DMS53 (cell line): ENCODE measurements around the gene CD300C.
A peak's percentile ranks its signal among the peaks of the same experiment; 100 is the strongest.
"Not testable (repeated sequence)": the region's sequence is repeated elsewhere in the genome, so short reads cannot be mapped to it uniquely, and the experiment has no call there.

Experiments used
- DNase-seq: peaks from one replicate; lab custom pipeline; 2025; lab: John Stamatoyannopoulos, UW

CD300C gene

DNA sequence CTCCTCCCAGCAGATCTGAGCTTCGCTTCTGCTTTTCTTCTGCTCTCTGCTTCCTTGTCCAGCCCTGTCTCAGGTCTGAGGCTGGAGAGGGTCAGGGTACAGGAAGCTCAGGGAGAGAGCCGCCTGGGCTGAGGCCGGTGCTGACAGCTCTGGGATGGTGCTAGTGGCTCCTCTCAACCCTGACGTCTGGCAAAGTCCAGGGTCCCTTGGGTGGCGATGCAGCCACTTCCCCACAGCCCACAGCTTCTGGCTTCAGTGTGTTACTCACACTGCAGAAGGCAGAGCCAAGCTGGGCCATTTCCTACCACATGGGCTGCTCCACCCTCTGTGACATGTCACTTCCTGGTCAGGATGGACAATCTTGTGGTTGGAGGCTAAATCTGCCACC lies at the start of gene CD300C:
Gene CD300C (minus strand): TSS at position 273 of the 388 bp plus-strand sequence. CDS start 333 bp downstream, outside the sequence.
- peak; percentile 34 for DNase-seq

DNA sequence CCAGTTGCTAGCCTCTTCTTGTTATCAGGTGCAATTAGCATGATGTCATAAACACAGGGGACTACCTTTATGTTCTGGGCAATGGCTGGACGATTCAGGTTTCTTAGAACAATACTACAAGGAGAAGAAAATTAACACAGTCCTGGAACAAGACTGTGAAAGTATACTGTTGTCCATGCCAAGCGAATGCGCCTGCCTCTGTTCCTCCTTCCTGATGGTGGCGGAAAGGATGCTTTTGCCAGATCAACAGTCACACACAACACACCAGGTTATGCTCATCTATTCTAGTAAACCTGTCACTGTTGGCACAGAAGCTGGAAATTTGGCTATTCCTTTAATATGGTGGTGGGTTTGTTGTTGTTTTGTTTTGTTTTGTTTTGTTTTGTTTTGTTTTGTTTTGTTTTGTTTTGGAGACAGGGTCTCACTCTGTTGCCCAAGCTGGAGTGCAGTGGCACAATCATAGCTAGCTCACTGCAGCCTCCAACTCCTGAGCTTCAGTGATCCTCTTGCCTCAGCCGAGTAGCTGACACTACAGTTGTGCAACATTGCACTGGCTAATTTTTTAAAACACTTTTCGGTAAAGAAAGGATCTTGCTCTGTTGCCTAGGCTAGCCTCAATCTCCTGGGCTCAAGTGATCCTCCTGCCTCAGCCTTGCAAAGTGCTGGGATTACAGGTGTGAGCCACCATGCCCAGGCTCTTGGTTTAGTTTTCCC lies 49.3 kb upstream of the CD300C start:
- DNase-seq, result no peak

DNA sequence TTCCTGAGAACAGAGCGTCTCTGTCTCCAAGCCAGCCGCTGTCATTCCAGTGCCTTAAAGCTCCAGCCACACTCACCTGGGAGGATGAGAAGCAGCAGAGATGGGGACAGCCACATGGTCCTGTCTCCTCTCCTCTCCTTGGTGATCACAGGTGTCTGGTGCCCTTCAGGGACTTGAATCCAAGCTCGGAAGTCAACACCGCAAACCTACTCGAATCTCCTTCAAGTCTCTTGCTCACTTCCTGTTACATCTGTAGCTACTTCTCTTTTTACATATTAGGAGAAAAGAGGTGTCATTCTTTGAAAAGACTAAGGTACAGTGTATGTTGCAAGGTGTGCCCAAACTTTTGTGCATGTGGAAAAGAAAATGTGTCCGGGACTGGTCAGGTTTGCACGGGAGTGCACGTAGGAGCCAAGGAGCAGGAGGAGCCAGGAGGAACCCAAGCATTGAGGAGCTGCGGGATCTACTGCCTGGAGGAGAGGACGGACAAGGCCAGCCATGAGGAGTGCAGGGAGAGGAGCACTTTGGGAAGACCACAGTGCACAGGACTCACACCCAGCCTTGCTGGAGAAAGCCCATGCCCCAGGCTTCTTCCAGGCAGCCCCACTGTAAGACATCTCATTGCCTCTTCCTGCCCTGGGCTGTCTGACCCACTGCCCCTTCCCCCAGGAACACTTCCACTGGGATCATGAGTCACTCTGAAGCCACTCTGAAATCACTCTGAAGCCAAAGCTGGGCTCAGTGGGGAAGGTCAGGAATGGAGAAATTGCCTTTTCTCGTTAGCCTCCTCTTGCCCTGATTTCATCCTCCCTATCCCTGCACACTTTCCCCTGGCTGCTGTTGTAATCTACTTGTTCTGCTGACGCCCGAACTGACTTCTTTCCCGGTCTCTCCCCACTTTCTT lies 46.4 kb upstream of the CD300C start, which contains the start of gene CD300LD:
Gene CD300LD (minus strand): TSS at position 197 of the 904 bp plus-strand sequence. CDS start 81 bp downstream, at position 116.
- DNase-seq, result no peak

DNA sequence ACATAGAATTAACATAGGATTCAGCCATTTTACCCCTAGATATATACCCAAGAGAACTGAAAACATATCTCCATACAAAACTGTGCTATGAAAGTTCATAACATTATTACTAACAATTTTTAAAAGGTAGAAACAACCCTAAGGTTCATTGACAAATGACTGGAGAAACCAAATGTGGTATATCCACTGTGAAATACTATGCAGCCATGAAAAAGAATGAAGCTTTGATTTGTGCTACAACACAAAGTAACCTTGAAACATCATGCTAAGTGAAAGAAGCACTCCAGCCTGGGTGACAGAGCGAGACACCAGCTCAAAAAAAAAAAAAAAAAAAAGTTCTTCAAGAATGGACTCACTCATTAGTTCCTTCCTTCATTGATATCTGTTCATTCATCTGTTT lies 45.6 kb upstream of the CD300C start:
- DNase-seq, result no peak

DNA sequence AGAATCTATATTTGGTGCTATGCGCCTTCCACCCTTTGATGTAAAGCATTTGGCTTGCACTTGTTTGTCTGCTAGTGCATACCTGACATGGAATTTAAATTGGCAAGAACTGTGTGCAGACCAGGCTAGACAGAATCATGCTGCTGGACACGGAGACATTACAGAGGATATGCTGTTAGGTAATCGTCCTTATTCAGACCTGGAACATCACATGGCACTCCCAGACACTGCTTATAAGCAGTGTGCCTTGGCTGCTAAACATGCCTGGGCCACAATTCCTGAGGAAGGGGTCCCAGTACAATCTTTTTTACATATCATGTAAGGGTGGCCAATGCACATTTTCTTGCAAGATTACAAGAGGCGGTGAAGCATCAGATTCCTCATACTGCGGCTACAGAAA lies 39.8 kb upstream of the CD300C start:
- no peak for DNase-seq

DNA sequence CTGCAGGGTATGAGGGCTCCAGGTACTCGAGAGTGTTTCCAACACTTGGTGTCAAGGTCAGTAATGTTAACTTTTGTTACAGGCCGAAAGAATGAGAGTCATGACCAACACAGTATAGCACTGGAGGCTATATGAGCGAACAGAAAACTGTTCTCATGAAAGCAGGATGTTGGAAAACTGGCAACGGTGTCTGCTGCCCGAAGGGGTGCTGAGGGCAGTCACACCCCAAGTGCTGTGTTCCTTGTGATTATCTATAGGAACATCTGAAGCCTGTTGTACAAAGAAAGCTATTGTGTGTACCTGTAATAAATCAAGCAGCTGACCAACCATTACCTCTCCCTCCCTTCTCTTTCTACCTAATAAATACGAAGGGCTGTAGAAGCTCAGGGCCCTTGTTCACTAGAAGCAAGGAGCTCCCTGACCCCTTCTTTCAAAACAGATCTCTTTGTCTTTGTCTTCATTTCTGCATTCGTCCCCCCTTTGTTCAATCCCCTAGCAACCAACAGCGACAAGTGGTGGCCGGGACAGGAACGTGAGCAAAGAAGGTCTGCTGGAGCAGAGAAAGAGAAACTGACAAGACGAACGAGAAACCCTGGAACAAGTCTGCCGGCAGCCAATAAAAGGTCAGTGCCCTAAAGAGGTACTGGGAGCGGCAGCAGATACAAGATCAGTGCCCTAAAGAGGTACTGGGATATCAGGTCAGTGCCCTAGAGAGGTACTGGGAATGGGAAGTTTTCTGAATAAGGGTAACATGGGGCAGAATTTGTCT lies 38.6 kb upstream of the CD300C start:
- DNase-seq, result no peak

DNA sequence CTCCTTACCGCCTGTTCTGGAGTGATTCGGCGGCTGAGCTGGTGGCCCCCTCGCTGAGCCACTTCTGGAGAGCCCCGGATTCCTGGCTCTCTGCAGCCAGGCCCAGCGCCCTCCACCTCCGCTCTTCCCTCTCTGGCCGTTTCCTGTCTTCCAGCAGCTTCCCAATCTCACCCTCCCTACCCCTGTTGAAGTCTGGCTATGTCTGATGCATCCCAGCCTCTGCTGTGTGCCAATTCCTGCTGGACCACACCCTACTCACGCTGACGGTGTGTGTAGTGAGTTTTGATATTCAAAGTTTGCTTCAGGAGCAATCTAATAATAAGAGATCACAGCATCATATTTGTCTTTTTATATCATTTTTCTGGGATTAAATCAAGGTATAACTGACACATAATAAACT lies 36.7 kb upstream of the CD300C start:
- DNase-seq, result no peak

DNA sequence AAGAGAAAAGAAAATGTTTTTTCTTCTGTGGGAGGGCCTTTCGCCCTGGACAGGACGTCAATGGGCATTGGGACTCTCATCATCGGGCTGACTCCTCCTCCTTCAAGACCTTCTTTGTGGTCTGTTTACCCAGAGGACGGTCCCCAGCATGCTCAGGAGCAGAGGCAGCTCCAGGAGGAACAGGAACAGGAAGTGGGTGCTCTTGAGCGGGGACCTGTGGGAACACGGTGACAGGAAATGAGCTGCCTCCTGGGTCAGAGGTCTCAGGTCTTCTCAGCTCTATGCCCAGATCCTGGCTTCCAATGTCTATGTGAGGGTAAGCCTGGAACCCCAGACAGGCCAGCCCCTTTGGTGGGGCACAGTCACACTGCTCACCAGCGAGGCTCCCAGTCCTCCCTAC lies 34.0 kb upstream of the CD300C start:
- no peak for DNase-seq

DNA sequence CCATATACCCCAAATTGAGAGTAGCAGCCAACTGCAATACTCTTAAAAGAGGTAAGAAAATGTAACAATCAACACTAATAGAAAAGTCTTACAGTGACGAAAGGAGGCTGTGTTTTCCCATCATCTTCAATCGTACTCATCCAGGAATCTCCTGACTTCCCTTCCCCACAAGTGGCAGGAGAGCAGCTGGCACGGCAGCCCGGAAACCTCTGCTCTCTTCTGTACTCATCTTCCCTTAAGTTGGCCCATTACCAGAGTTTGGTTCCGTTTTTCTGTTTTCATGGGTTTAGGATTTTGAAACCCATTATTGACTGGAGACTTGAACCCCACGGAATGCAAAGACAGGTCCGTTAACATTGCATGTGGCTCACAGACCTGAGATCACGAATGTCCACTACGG lies 33.1 kb upstream of the CD300C start:
- no peak for DNase-seq

DNA sequence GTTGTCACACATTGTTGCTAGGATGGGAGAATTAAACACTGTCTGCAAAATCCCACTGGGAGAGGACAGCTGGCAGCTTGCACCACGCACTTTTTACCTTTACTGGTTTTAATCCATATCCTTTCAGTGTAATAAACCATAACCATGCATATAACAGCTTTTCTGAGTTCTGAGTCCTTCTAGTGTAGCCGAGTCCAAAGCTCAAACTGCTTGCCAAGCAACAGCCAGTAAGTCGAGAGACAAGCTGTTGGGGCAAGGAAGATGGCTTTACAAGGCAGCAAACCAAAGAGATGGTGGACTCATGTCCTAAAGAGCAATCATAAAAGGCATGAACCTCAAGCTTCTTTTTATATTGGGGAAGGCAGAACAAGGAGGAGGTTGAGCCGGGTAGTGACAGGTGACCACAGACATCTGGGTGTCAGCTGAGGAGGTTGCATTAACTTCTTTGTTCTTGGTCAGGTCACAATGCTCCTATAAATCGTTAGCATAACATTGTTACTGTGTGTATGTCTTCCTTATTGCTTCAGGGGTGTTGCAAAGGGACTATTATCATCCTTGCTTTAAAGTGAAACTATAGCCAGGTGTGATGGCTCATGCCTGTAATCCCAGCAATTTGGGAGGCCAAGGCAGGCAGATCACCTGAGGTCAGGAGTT lies 28.7 kb upstream of the CD300C start:
- no peak for DNase-seq

DNA sequence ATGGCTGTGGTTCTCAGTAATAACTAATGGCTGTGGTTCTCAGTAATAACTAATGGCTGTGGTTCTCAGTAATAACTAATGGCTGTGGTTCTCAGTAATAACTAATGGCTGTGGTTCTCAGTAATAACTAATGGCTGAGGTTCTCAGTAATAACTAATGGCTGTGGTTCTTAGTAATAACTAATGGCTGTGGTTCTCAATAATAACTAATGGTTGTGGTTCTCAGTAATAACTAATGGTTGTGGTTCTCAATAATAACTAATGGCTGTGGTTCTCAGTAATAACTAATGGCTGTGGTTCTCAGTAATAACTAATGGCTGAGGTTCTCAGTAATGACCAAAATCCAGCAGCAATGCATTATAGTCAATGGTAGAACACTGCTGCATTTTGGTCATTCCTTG lies 27.7 kb upstream of the CD300C start:
- not testable (repeated sequence) for DNase-seq

DNA sequence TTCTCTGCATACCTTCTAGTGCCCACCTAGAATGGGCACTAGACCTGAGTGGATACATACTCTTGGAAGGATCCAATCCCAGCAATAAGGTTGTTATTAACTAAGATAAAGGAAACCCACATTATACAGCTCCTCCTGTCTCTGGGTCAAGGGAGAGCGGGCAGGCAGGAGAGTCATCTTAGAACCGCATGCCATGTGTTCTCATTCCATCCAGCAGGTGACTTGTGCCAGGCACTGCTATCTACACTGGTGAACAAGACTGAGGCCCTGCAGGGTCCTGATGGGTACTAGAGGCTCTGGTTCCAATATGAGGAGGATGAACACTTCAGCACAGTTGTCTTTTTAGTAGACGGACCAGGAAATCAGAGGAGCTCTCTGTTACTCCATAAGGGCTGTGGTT lies 27.3 kb upstream of the CD300C start:
- no peak for DNase-seq

DNA sequence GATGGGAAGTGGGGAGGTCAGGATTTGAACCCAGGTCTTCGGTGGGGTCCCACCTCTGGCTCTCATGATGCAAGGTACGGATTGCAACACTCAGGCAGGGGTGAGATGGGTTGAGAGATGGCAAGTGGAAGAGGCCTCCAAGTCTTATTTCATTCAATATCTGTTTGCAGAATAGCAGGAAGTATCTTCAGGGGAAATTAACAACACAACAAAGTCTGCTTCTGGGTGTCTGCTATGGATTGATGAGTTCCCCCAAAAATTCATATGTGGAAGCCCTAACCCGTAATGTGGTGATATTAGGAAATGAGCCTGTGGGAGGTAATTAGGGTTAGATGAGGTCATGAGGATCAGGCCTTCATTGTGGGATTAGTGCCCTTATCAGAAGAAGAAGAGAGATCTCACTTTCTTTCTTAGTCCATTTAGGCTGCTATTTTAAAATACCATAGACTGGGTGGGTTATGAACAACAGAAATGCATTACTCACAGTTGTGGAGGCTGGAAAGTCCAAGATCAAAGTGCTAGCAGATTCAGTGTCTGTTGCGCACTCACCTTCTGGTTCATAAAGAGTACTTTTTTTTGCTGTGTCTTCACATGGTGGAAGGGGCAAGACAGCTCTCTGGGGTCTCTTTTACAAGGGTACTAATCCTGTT lies 25.8 kb upstream of the CD300C start:
- DNase-seq, result no peak

DNA sequence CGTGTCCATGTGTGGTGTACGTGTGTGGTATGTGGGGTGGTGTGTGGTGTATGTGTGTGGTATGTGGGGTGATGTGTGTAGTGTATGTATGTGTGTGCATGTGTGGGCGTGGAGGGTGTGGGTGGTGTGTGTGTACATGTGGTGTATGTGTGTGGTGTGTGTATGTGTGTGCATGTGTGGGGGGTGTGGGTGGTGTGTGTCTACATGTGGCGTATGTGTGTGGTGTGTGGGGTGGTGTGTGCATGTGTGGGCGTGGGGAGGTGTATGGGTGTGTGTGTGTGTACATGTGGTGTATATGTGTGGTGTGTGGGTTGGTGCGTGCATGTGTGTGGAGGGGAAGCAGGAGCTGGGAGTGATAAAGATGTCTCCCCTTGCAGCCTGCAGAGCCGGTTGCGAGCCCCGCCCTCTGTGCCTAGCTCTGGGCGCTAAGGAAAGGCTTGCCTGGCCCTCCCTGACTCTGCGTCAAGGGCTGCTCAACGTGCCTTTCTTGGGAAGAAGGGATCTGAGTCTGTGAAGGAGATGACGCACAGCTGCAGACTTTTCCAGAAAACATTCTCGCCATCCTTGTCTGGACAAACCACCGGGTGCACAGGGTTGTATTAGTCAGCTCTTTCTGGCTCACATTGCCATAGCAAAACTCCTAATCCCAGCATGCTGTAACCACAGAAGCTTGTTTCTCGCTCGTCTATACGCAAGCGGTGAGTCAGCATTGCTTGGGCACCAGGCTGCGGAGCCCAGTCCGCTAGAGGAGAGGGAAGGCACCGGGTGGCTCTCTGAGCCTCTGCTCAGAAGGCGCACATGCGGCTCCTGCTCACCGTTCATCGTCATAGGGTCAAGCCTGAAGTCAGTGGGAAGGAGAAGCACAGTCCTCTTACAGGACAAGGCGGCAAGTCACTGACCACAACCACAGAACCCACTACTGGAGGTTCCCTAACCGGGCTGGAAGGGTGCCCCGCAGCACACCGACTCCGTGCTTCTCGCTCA lies 23.4 kb upstream of the CD300C start:
- peak; percentile 70 for DNase-seq

DNA sequence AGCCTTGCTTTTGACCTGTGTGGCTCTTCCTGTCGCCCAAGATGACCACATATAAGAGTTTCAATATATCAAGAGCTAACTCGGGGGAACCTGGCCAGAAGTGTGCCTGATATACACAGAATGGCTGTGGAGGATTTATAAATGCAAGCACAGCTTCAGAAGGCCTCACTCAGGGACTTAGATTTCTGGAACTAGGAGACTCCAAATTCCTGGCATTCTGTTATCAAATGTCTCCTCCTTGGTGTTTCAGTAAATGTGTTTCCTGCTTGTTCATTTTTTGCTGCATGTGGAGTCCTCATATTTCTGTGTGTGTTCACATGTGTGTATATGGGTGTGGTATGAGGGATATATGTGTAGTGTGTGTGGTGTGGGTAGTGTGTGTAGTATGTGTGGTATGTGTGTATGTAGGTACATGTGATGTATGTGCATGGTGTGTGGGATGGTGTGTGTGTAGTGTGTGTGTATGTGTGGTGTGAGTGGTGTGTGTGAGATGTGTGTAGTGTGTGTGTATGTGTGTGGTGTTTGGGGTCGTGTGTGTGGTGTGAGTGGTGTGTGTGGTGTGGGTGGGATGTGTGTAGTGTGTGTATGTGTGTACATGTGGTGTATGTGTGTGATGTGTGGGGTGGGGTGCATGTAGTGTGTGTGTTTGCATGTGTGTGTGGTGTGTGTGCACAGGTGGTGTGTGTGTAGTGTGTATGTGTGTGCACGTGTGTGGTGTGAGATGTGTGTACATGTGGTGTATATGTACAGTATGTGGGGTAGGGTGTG lies 22.4 kb upstream of the CD300C start:
- no peak for DNase-seq

DNA sequence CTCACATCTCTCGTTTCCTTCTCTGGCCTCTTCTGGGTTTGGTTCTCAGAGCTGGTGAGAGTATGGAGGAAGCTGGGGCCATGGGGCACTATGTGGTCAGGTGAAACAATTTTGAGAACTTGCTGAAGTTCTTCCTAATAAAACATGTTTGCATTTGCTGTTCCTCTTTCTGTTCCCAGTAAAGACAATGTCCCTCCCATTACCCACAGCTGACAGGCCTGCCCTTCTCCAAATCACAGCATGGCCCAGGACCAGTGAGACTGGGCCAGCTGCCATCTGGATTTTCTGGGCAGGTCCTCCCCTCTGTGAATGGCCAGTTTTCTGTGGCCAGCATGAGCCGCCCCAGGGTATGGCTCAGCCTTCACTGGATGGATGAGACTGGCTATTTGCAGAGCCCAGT lies 21.5 kb upstream of the CD300C start, which contains the start of gene CD300H:
Gene CD300H (minus strand): TSS at position 113 of the 400 bp plus-strand sequence.
- no peak for DNase-seq

DNA sequence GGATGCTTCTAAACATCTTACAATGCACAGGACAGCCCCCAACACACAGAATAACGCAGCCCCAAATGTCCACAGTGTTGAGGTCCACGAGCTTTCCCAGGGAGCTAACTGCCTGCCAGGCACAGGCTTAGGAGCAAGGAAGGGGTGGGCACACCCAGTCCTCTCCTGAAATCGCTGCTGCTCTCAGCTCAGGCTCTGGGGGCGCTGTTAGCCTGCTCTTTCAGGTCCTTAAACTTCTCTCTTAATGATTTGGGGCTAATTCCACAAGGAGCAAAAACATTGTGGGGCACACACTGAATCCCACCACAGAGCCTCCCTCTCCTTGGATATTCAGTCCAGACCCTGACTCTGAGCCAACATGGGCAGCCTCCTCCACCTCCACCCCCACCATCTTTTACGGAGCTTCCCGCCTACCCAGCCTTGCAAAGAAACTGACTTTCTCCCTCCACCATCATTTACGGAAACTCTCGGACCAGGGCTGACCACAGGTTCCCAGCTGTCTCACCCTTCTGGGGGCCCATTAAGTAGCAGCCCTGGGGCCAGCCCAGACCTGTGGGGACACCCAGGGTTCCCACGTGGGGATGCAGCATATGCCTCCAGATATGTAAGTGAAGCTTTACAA lies 20.3 kb upstream of the CD300C start:
- DNase-seq, result peak; percentile 66

DNA sequence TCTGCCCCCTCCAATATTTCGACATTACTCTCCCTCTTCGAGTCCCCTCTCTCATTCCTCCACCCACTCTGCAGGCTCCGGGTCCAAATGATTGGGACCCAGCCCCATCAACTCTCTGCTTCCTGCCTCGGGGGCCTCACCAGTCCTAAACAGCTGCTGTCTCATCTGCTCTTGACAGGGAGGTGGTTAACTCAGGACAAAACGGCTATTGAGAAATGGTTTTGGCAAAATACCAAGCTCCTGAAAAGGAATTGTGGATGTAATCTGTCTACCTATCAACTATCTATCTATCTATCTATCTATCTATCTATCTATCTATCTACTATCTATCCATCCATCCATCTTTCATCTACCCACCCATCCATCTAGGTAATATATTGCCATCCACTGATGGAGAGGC lies 19.2 kb upstream of the CD300C start:
- DNase-seq, result no peak

DNA sequence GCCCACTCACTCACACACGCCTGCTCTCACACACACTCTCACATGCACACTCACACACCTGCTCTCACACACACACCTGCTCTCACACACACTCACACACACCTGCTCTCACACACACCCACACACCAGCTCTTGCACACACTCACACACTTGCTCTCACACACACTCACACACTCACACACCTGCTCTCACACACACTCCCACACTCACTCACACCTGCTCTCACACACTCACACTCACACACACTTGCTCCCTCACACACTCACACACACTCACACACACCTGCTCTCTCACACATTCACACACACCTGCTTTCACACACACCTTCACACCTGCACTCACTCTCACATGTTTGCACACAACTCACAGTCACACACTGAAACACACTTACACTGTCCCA lies 17.4 kb upstream of the CD300C start:
- DNase-seq, result no peak
